OCI-LY7 (cell line): Measurements from ENCODE around the gene SLC8A1.

ENCODE experiments used
- EZH2phosphoT487 ChIP-seq: fragments of 200-600 bp; sonication (generic); IDR thresholded peaks from 2 replicates; pipeline ENCODE4 v1.6.1; 2018; ENCODE audit warnings: low read depth, borderline replicate concordance, mild to moderate bottlenecking, mixed run types, antibody characterized with exemption, low read length, moderate library complexity, mixed read lengths
- TF ChIP-seq, protein P1 (sequence below): fragments of 200-600 bp; sonication (generic); conservative IDR thresholded peaks from 2 replicates; pipeline ENCODE4 v1.5.1; 2014; ENCODE audit warnings: mild to moderate bottlenecking, antibody characterized with exemption, low read length, moderate library complexity, mixed read lengths

- TF ChIP-seq, protein P1, sequence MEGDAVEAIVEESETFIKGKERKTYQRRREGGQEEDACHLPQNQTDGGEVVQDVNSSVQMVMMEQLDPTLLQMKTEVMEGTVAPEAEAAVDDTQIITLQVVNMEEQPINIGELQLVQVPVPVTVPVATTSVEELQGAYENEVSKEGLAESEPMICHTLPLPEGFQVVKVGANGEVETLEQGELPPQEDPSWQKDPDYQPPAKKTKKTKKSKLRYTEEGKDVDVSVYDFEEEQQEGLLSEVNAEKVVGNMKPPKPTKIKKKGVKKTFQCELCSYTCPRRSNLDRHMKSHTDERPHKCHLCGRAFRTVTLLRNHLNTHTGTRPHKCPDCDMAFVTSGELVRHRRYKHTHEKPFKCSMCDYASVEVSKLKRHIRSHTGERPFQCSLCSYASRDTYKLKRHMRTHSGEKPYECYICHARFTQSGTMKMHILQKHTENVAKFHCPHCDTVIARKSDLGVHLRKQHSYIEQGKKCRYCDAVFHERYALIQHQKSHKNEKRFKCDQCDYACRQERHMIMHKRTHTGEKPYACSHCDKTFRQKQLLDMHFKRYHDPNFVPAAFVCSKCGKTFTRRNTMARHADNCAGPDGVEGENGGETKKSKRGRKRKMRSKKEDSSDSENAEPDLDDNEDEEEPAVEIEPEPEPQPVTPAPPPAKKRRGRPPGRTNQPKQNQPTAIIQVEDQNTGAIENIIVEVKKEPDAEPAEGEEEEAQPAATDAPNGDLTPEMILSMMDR = no peak
- no peak for TF ChIP-seq EZH2phosphoT487
Observed at GRCh38 chr2:40363231-40363630, 88.7 kb downstream of the SLC8A1 start.
